Measurements from ENCODE around the gene P4HA3. TPM values are rescaled to one million over a fixed set of nuclear protein-coding genes. Genes with fewer than 3 reads are reported as not detected.
A peak's percentile ranks its signal among the peaks of the same experiment; 100 is the strongest.

P4HA3 gene
- total and polyA plus RNA-seq, 9 of the 15 experiments (the other 6 are each of a cell fraction or from before 2014, with no cell fraction given): 0.01 to 0.03 TPM; not detected in 7

- DNase-seq (ENCODE audit: extremely low read depth in 1 of 4, low spot score in 3 of 4): no peak
- peaks cover 4 to 7% of the 10 kb centered on the region in 2 experiments; a peak in 4 of 5 replicates for H3K27me3 ChIP-seq (ENCODE audit: control insufficient read depth in 2 of 2, insufficient read depth in 2 of 2, low read length in 2 of 2)
- TF ChIP-seq CBFB (CRISPR knock-in tag; IDR thresholded peaks at IDR 0.05) (peak; percentile 73; the same call in 1 of the 2 replicates), ZNF740 (CRISPR knock-in tag; IDR thresholded peaks at IDR 0.05) (peak; percentile 60), ZNF740 (tag; IDR thresholded peaks at IDR 0.05) (no peak), SP2 (IDR thresholded peaks at IDR 0.05; ENCODE audit: extremely low read depth, low read depth, low read length, poor library complexity, severe bottlenecking) (no peak)
- peak overlapping the region; percentile 68 for H3K4me2 ChIP-seq (ENCODE audit: insufficient read depth, low read length)
- H3K36me3 ChIP-seq (ENCODE audit: control insufficient read depth, insufficient read depth, low read length): no peaks in the 10 kb centered on the region
- H4K20me1 ChIP-seq (replicated peaks; ENCODE audit: control insufficient read depth, insufficient read depth, low read length): no peaks in the 10 kb centered on the region
- FAIRE-seq: no peak
- intact Hi-C loops (cut with micrococcal nuclease): no loop called here
- BruUV-seq (replicated peaks): no TSS peak
- CTCF ChIA-PET (ENCODE audit: low intra/inter-chr PET ratio): no interaction called here
- H2AFZ ChIP-seq (ENCODE audit: low read depth, low read length): peak overlapping the region; percentile 78
- H3K9me1 ChIP-seq (ENCODE audit: control insufficient read depth, insufficient read depth, low read length): no peaks in the 10 kb centered on the region
- H3K9me3 ChIP-seq (replicated peaks; ENCODE audit: control insufficient read depth, insufficient read depth, low read depth, low read length): no peaks in the 10 kb centered on the region; the same call in 1 of the 2 replicates
- H3K9ac ChIP-seq (ENCODE audit: insufficient read depth in 1 of 2, low read depth in 2 of 2, low read length in 2 of 2): peak overlapping the region in 1 of 2 experiments; percentile 85; a peak in 2 of 4 replicates
- H3K4me3 ChIP-seq: peak overlapping the region; percentile 43; the same call in 1 of the 2 replicates
- H3K27ac ChIP-seq (ENCODE audit: extremely low read depth, low read depth, low read length): no peak overlapping the region
- H3K79me2 ChIP-seq (ENCODE audit: control insufficient read depth, insufficient read depth, low read length): no peaks in the 10 kb centered on the region
- peak; percentile 7 for ATAC-seq
- WGBS (ENCODE audit: insufficient coverage, low coverage, missing lambda C conversion rate): 37% methylated on average over 11 of the region's 11 CpGs
- H3K4me1 ChIP-seq (replicated peaks in 1 of 2; ENCODE audit: control insufficient read depth in 2 of 2, insufficient read depth in 2 of 2, low read length in 2 of 2): peaks cover 0 to 10% of the 10 kb centered on the region in 2 experiments; a peak in 3 of 5 replicates
- POLR2A ChIA-PET: interaction anchor here (0.6 to 0.9 kb wide), 2 partner anchors 10 to 1103 kb away, joined by 3 read pairs; no protein-coding TSS in a partner anchor
- in situ Hi-C loops (cut with MboI): no loop called here
Observed at GRCh38 chr11:74310857-74311256, 583 bp downstream of the P4HA3 start.

GRCh38 chr11:74307434-74307833, 4.0 kb downstream of the P4HA3 start:
- POLR2A ChIA-PET: no interaction called here
- no peaks in the 10 kb centered on the region for H3K36me3 ChIP-seq (ENCODE audit: control insufficient read depth, insufficient read depth, low read length)
- TF ChIP-seq NEUROD1 (IDR thresholded peaks at IDR 0.05; ENCODE audit: borderline replicate concordance, low read depth, low read length, partially characterized antibody): no peak
- no peak for TF ChIP-seq ZNF766 (CRISPR knock-in tag; conservative IDR thresholded peaks at IDR 0.05)
- TF ChIP-seq NFIC (IDR thresholded peaks at IDR 0.05): peak; percentile 64
- no peak for TF ChIP-seq BCLAF1 (IDR thresholded peaks at IDR 0.05; ENCODE audit: borderline replicate concordance in 1 of 2, control insufficient read depth in 1 of 2, low read depth in 2 of 2, low read length in 1 of 2)
- no peak for TF ChIP-seq THRA (IDR thresholded peaks at IDR 0.05)
- H4K20me1 ChIP-seq (replicated peaks; ENCODE audit: control insufficient read depth, insufficient read depth, low read length): no peaks in the 10 kb centered on the region
- peaks cover 8 to 14% of the 10 kb centered on the region in 2 experiments for H3K27me3 ChIP-seq (ENCODE audit: control insufficient read depth in 2 of 2, insufficient read depth in 2 of 2, low read length in 2 of 2)
- 0% methylated on average over 1 of the region's 1 CpG for WGBS (ENCODE audit: insufficient coverage, low coverage, missing lambda C conversion rate)
- H3K79me2 ChIP-seq (ENCODE audit: control insufficient read depth, insufficient read depth, low read length): no peaks in the 10 kb centered on the region
- H3K9ac ChIP-seq (ENCODE audit: insufficient read depth in 1 of 2, low read depth in 2 of 2, low read length in 2 of 2): no peak overlapping the region
- intact Hi-C loops (cut with micrococcal nuclease) (no loop called here), in situ Hi-C loops (cut with MboI) (no loop called here)
- no peak overlapping the region for H3K4me3 ChIP-seq
- no peak overlapping the region for H2AFZ ChIP-seq (ENCODE audit: low read depth, low read length)
- peaks cover 0 to 10% of the 10 kb centered on the region in 2 experiments; a peak in 3 of 5 replicates for H3K4me1 ChIP-seq (replicated peaks in 1 of 2; ENCODE audit: control insufficient read depth in 2 of 2, insufficient read depth in 2 of 2, low read length in 2 of 2)
- CTCF ChIA-PET (ENCODE audit: low intra/inter-chr PET ratio): no interaction called here
- no peaks in the 10 kb centered on the region for H3K9me1 ChIP-seq (ENCODE audit: control insufficient read depth, insufficient read depth, low read length)
- no peaks in the 10 kb centered on the region; the same call in 1 of the 2 replicates for H3K9me3 ChIP-seq (replicated peaks; ENCODE audit: control insufficient read depth, insufficient read depth, low read depth, low read length)
- no peak for ATAC-seq
- BruUV-seq (replicated peaks): no TSS peak
- FAIRE-seq: no peak
- no peak for DNase-seq (ENCODE audit: extremely low read depth in 1 of 4, low spot score in 3 of 4)
- H3K27ac ChIP-seq (ENCODE audit: extremely low read depth, low read depth, low read length): no peak overlapping the region
- H3K4me2 ChIP-seq (ENCODE audit: insufficient read depth, low read length): no peak overlapping the region
